Smooth muscle cell (in vitro differentiated cells): Measurements from ENCODE around the gene TMEM18. TPM values are rescaled to one million over a fixed set of nuclear protein-coding genes. Genes with fewer than 3 reads are reported as not detected.

Experiments used
- DNase-seq: peaks from one replicate; lab custom pipeline; 2025; ENCODE audit not compliant: unreplicated experiment; lab: John Stamatoyannopoulos, UW
- H2AFZ ChIP-seq: fragments of 200-600 bp; sonication (generic); 2 replicates; pipeline ENCODE4 v1.6.0; 2016; ENCODE audit warnings: antibody characterized with exemption, low read depth, mild to moderate bottlenecking
- H3F3A ChIP-seq: fragments of 200-600 bp; sonication (generic); 2 replicates; pipeline ENCODE4 v1.6.0; 2017; ENCODE audit warnings: antibody characterized with exemption, low read depth
- H3K27ac ChIP-seq: fragments of 200-600 bp; sonication (generic); 2 replicates; pipeline ENCODE4 v1.5.1; 2016; ENCODE audit warnings: low read depth, mild to moderate bottlenecking
- H3K27me3 ChIP-seq: fragments of 200-600 bp; sonication (generic); 2 replicates; pipeline ENCODE4 v1.6.1; 2016; ENCODE audit warnings: low read depth, mild to moderate bottlenecking
- H3K36me3 ChIP-seq: fragments of 200-600 bp; sonication (generic); 2 replicates; pipeline ENCODE4 v1.5.1; 2016; ENCODE audit warnings: low read depth
- H3K4me1 ChIP-seq: fragments of 200-600 bp; sonication (generic); 2 replicates; pipeline ENCODE4 v1.5.1; 2016; ENCODE audit warnings: low read depth
- H3K4me2 ChIP-seq: fragments of 200-600 bp; sonication (generic); 2 replicates; pipeline ENCODE4 v1.6.0; 2016; ENCODE audit warnings: mild to moderate bottlenecking
- H3K4me3 ChIP-seq: fragments of 200-600 bp; sonication (generic); 2 replicates; pipeline ENCODE4 v1.5.1; 2016; ENCODE audit warnings: mild to moderate bottlenecking
- H3K79me2 ChIP-seq: fragments of 200-600 bp; sonication (generic); 2 replicates; pipeline ENCODE4 v1.6.0; 2016; ENCODE audit warnings: low read depth, mild to moderate bottlenecking
- H3K9ac ChIP-seq: fragments of 200-600 bp; sonication (generic); 2 replicates; pipeline ENCODE4 v1.6.0; 2016; ENCODE audit warnings: low read depth
- H3K9me3 ChIP-seq: fragments of 200-600 bp; sonication (generic); replicated peaks from 2 replicates; pipeline ENCODE4 v1.5.1; 2016; ENCODE audit warnings: low read depth
- H4K20me1 ChIP-seq: fragments of 200-600 bp; sonication (generic); 2 replicates; pipeline ENCODE4 v1.6.0; 2016; ENCODE audit warnings: low read depth
- WGBS: methylation state at CpG from one replicate; pipeline ENCODE4 v1.1.7; 2016; ENCODE audit warnings: low lambda C conversion rate; 5-methylcytosine and 5-hydroxymethylcytosine counted together
- polyA plus RNA-seq: library from polyadenylated mRNA; unstranded; fragments of >200 nt; fragmentation: Nextera tagmentation; extraction: Ambion mirVana; gene quantifications from 2 replicates; pipeline ENCODE4 v1.2.1, GENCODE V29; 2016
- total RNA-seq: library from RNA; depleted of rRNA; stranded (reverse); fragments of >200 nt; gene quantifications from 2 replicates; pipeline ENCODE4 v1.2.3, GENCODE V29; 2014
- TF ChIP-seq, protein P1 (sequence below): fragments of 200-600 bp; sonication (generic); IDR thresholded peaks from 2 replicates; pipeline ENCODE4 v1.5.1; 2017; ENCODE audit warnings: borderline replicate concordance, mild to moderate bottlenecking, antibody characterized with exemption; ENCODE audit not compliant: insufficient read depth, poor library complexity, severe bottlenecking

The TMEM18 gene
- total and polyA plus RNA-seq, 2 experiments from 2014 or later = 18.3 to 29.1 TPM

DNA sequence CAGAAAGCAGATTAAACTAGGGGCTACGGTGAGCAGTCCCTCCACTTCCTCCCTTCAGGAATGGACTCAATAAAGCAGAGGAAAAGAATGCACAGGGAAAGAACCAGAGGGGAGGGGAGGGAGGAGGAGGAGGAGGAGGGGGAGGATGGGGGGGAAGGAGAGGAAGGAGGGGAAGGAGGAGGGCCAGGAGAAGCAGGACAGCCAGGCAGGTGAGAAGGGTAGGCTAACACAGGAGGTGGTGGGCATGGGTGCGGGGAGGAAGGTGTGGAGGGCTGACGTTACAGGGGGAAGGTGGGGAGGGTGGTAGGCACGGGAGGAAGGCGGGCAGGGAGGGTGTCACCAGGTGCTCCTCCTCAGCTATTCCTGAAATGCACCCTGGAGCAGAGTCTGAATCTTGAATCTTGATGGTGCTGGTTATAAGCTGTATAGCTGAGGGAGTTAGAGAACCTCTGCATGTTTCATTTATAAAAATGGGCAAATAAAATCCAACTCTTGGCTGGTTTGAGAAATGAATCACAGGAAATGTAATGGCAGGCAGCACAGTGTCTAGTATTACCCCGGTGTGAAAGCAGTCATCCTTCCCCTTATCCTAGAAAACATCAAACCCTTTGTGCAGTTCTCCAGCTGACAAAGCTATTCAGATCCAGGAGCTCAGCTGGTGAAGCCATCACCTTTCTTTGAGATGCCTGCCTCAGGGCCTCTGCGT lies 3.4 kb downstream of the TMEM18 start:
- Histone ChIP-seq H4K20me1 (peaks cover 40% of the 10 kb centered on the region), H3K4me2 (no peak overlapping the region), H2AFZ (no peak overlapping the region), H3F3A (peaks cover 3% of the 10 kb centered on the region), H3K27me3 (no peaks in the 10 kb centered on the region), H3K9ac (no peak overlapping the region), H3K4me1 (peaks cover 4% of the 10 kb centered on the region), H3K36me3 (peaks cover 3% of the 10 kb centered on the region), H3K27ac (no peak overlapping the region), H3K9me3 (no peaks in the 10 kb centered on the region), H3K79me2 (peaks cover 23% of the 10 kb centered on the region), H3K4me3 (no peak overlapping the region)
- no peak for DNase-seq
- TF ChIP-seq, protein P1, sequence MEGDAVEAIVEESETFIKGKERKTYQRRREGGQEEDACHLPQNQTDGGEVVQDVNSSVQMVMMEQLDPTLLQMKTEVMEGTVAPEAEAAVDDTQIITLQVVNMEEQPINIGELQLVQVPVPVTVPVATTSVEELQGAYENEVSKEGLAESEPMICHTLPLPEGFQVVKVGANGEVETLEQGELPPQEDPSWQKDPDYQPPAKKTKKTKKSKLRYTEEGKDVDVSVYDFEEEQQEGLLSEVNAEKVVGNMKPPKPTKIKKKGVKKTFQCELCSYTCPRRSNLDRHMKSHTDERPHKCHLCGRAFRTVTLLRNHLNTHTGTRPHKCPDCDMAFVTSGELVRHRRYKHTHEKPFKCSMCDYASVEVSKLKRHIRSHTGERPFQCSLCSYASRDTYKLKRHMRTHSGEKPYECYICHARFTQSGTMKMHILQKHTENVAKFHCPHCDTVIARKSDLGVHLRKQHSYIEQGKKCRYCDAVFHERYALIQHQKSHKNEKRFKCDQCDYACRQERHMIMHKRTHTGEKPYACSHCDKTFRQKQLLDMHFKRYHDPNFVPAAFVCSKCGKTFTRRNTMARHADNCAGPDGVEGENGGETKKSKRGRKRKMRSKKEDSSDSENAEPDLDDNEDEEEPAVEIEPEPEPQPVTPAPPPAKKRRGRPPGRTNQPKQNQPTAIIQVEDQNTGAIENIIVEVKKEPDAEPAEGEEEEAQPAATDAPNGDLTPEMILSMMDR = no peak
- 79% methylated on average over 7 of the region's 7 CpGs for WGBS

DNA sequence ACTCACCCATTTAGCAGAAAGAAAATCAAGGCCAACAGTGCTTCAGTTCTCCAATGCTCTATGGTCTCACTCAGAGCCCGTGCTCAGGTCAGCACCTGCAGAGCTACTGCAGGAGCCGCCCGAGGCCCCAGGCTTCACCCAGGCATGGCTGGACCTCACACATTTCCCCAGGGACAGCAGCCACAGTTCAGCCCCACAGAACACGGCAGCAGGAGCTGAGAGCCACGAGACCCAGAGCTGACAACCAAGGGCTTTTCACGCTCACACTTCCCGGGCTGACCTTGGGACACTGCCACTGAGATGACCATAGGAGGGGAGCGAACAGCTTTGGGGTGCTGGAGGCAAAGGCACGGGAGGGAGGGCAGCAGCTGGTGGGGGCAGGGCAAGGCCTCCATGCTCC lies 4.2 kb downstream of the TMEM18 start:
- peaks cover 23% of the 10 kb centered on the region for H3K79me2 ChIP-seq
- no peak overlapping the region for H3K27ac ChIP-seq
- H3K9ac ChIP-seq = no peak overlapping the region
- no peaks in the 10 kb centered on the region for H3K9me3 ChIP-seq
- no peaks in the 10 kb centered on the region for H3K27me3 ChIP-seq
- H3K4me3 ChIP-seq = no peak overlapping the region
- no peak for DNase-seq
- WGBS = 92% methylated on average over 9 of the region's 9 CpGs
- peaks cover 3% of the 10 kb centered on the region for H3K36me3 ChIP-seq
- peaks cover 3% of the 10 kb centered on the region for H3F3A ChIP-seq
- peaks cover 40% of the 10 kb centered on the region for H4K20me1 ChIP-seq
- H3K4me1 ChIP-seq = peaks cover 4% of the 10 kb centered on the region
- no peak overlapping the region for H3K4me2 ChIP-seq
- TF ChIP-seq, protein P1 = no peak
- no peak overlapping the region for H2AFZ ChIP-seq

DNA sequence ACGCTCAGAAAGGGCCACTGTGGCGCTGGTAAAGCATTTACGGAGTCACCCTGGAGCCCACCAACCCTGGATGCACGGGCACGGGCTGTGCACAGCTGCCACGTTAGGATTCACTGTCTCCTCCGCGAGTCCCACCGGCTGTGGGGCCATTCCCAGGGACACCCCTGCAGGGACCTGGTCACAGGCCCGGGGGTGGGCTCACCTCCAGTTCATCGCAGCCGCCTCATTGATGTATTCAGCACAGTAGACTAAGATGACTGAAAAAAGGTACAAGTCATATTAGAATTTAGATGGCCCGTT lies 4.7 kb downstream of the TMEM18 start:
- TF ChIP-seq, protein P1 = no peak
- H3K9ac ChIP-seq = no peak overlapping the region
- no peaks in the 10 kb centered on the region for H3K27me3 ChIP-seq
- peaks cover 4% of the 10 kb centered on the region for H3F3A ChIP-seq
- H3K36me3 ChIP-seq = peaks cover 3% of the 10 kb centered on the region
- 97% methylated on average over 13 of the region's 13 CpGs for WGBS
- DNase-seq = no peak
- H2AFZ ChIP-seq = no peak overlapping the region
- H3K4me1 ChIP-seq = peaks cover 4% of the 10 kb centered on the region
- H3K9me3 ChIP-seq = no peaks in the 10 kb centered on the region
- peaks cover 40% of the 10 kb centered on the region for H4K20me1 ChIP-seq
- no peak overlapping the region for H3K27ac ChIP-seq
- peaks cover 23% of the 10 kb centered on the region for H3K79me2 ChIP-seq
- H3K4me2 ChIP-seq = no peak overlapping the region
- no peak overlapping the region for H3K4me3 ChIP-seq
